Measurements from ENCODE around the gene FAM114A1.

- TF ChIP-seq CTCF (conservative IDR thresholded peaks at IDR 0.05) (no peak), ZFX (IDR thresholded peaks at IDR 0.05) (no peak)
These were observed 16.6 kb downstream of the FAM114A1 start for GRCh38 chr4:38884254-38884653.
